K562 (cell line): Measurements from ENCODE around the gene SLC29A2. TPM values are rescaled to one million over a fixed set of nuclear protein-coding genes. Genes with fewer than 3 reads are reported as not detected.
A peak's percentile ranks its signal among the peaks of the same experiment; 100 is the strongest.

Experiments
- ARID1B ChIP-seq: fragments of 450-650 bp; IDR thresholded peaks from 2 replicates; pipeline ENCODE4 v1.6.1; 2016; ENCODE audit warnings: antibody characterized with exemption, mild to moderate bottlenecking, inconsistent platforms
- ETV6 ChIP-seq, 3 experiments: fragments of 150-350 bp in 1 of 3; sonication (generic) in 1 of 3; formaldehyde crosslinking in 1 of 3; IDR thresholded peaks; 2 replicates each; pipeline versions ENCODE4 v1.6.1 to v1.8.0; 2014 to 2022; ENCODE audit warnings: borderline replicate concordance in 2 of 3, low read depth in 2 of 3, antibody characterized with exemption in 1 of 3, low read length in 1 of 3, mild to moderate bottlenecking in 1 of 3, missing genetic modification reagents in 1 of 3
- JUND ChIP-seq, 2 experiments: IDR thresholded peaks; 2 replicates in 1 of 2; 3 replicates in 1 of 2; pipeline ENCODE4 v1.6.1; 2011; ENCODE audit warnings: borderline replicate concordance in 2 of 2, low read depth in 2 of 2, low read length in 2 of 2, improper control_type of control experiment in 1 of 2, missing biosample characterization in 1 of 2, missing genetic modification characterization in 1 of 2, missing genetic modification reagents in 1 of 2
- MAZ ChIP-seq, 2 experiments: fragments of 450-650 bp in 1 of 2; sonication (generic) in 1 of 2; formaldehyde crosslinking; IDR thresholded peaks in 1 of 2; conservative IDR thresholded peaks in 1 of 2; 2 replicates each; pipeline versions ENCODE4 v1.4.0 to v1.5.0; 2020; ENCODE audit warnings: mild to moderate bottlenecking in 1 of 2, missing genetic modification reagents in 1 of 2
- NCOA6 ChIP-seq: fragments of 450-650 bp; IDR thresholded peaks from 2 replicates; pipeline ENCODE4 v1.6.1; 2017; ENCODE audit warnings: mild to moderate bottlenecking
- SMAD1 ChIP-seq: fragments of 150-350 bp; IDR thresholded peaks from 2 replicates; pipeline ENCODE4 v1.6.1; 2014; ENCODE audit warnings: low read length, low read depth; ENCODE audit not compliant: partially characterized antibody
- SMC3 ChIP-seq: conservative IDR thresholded peaks from 2 replicates; pipeline ENCODE4 v1.6.1; 2011; ENCODE audit warnings: low read depth, low read length, improper control_type of control experiment; ENCODE audit not compliant: insufficient read depth
- STAG1 ChIP-seq: sonication (generic); formaldehyde crosslinking; IDR thresholded peaks from 2 replicates; pipeline ENCODE4 v1.5.0; 2020; ENCODE audit warnings: missing genetic modification reagents, borderline replicate concordance
- ZNF766 ChIP-seq: fragments of 200-800 bp; sonication (Bioruptor generic); conservative IDR thresholded peaks from 2 replicates; pipeline ENCODE4 v1.6.1; 2016; ENCODE audit warnings: missing genetic modification characterization, missing compliant biosample characterization
- polyA plus RNA-seq, 8 experiments: library from polyadenylated mRNA; depleted of rRNA in 4 of 8; stranded (reverse) in 5 of 8; unstranded in 3 of 8; fragments of >200 nt; fragmentation: Nextera tagmentation in 2 of 8; fragmentation: Illumina TruSeq in 1 of 8; extraction: Ambion mirVana in 2 of 8; extraction: Trizol in 1 of 8; gene quantifications; 2 replicates each; pipeline versions ENCODE4 v1.2.1 to v1.2.3, GENCODE V29; 2011 to 2014; ENCODE audit warnings: inconsistent platforms in 1 of 8, missing spikeins in 1 of 8
- total RNA-seq, 7 experiments: library from RNA; depleted of rRNA in 6 of 7; stranded (reverse); fragments of >200 nt in 6 of 7; fragmentation: Illumina TruSeq in 2 of 7; extraction: Trizol in 2 of 7; gene quantifications; 2 replicates each; pipeline versions ENCODE4 v1.2.1 to v1.2.3, GENCODE V29; 2011 to 2021; ENCODE audit warnings: low replicate concordance in 1 of 7
- TF ChIP-seq, protein P1 (sequence below): fragments of 200-400 bp; formaldehyde crosslinking; IDR thresholded peaks from 2 replicates; pipeline ENCODE4 v1.6.1; 2017; ENCODE audit warnings: mild to moderate bottlenecking, low read depth, low read length, moderate library complexity
- TF ChIP-seq, protein P2 (sequence below): sonication (generic); formaldehyde crosslinking; IDR thresholded peaks from 2 replicates; pipeline ENCODE4 v1.8.0; 2022; ENCODE audit warnings: missing genetic modification reagents, mild to moderate bottlenecking, moderate library complexity, borderline replicate concordance
- TF ChIP-seq, protein P3 (sequence below), 2 experiments: fragments of 450-650 bp; IDR thresholded peaks; 2 replicates each; pipeline ENCODE4 v1.6.1; 2018; ENCODE audit warnings: mild to moderate bottlenecking in 2 of 2, low read depth in 1 of 2; ENCODE audit not compliant: partially characterized antibody in 2 of 2

The SLC29A2 gene
- total and polyA plus RNA-seq, 9 of the 15 experiments (the other 6 are each of a cell fraction or from before 2014, with no cell fraction given) = 2.4 to 48.6 (median 14.2) TPM

DNA sequence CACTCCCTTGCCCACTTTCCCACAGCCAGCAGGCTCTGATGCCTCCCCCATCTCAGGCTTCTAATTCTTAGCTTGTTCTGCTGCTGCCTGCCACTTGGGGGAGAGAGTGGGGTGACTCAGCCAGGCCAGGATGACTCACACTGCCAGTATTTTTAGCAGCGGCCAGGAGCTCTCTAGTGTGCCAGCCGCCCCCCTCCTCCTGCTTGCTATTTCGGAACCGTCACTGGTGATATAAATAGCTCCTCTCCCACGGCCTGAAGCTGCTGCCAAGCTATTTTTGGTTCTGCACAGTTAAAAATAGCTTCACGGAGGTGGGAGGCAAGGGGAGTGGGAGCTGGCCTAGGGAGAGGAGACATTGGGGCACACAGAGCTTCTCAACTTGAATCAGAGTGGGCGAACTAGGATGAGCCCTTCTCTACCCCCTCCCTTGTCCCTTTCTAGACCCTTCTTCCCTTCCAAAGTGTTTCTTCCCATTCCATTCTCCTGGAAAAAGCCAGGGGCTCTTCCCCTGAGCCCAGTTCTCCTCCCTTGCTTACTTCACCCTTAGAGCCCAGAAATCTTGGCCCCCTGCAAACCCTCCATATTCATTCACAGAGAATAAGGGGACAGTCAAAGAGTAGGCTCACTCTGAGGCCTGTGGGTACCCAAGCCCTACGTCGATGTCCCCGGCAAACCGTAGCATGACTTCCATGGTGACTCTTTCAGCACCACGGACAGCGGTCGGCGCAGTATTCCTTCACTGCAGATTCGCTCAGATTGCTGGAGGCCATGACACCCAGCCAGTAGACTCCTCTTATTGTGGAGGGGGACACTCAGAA is 46.8 kb upstream of the SLC29A2 start (continued):
- TF ChIP-seq JUND (IDR thresholded peaks at IDR 0.05; ENCODE audit: borderline replicate concordance, low read depth, low read length) (peak; percentile 98), JUND (tag; IDR thresholded peaks at IDR 0.05; ENCODE audit: borderline replicate concordance, low read depth, low read length) (peak; percentile 95), NCOA6 (peak; percentile 76), ZNF766 (CRISPR knock-in tag) (peak; percentile 73; the same call in 1 of the 2 replicates), ETV6 (IDR thresholded peaks at IDR 0.05; ENCODE audit: borderline replicate concordance in 1 of 2, low read depth in 2 of 2, low read length in 1 of 2) (0 out of 4 replicates have a peak, but pooled peaks of 1 of the 2 experiments have one; percentile 30), ETV6 (CRISPR knock-in tag; IDR thresholded peaks at IDR 0.05; ENCODE audit: borderline replicate concordance) (no peak), MAZ (CRISPR knock-in tag; conservative IDR thresholded peaks at IDR 0.05 in 1 of 2, IDR thresholded peaks at IDR 0.05 in 1 of 2) (0 out of 4 replicates have a peak, but pooled peaks of 1 of the 2 experiments have one; percentile 21), SMC3 (peak; percentile 35; the same call in 1 of the 2 replicates), ARID1B (peak; percentile 19; the same call in 1 of the 2 replicates), SMAD1 (no peak), STAG1 (CRISPR knock-in tag) (peak; percentile 28; the same call in 1 of the 2 replicates)
- TF ChIP-seq, protein P1, sequence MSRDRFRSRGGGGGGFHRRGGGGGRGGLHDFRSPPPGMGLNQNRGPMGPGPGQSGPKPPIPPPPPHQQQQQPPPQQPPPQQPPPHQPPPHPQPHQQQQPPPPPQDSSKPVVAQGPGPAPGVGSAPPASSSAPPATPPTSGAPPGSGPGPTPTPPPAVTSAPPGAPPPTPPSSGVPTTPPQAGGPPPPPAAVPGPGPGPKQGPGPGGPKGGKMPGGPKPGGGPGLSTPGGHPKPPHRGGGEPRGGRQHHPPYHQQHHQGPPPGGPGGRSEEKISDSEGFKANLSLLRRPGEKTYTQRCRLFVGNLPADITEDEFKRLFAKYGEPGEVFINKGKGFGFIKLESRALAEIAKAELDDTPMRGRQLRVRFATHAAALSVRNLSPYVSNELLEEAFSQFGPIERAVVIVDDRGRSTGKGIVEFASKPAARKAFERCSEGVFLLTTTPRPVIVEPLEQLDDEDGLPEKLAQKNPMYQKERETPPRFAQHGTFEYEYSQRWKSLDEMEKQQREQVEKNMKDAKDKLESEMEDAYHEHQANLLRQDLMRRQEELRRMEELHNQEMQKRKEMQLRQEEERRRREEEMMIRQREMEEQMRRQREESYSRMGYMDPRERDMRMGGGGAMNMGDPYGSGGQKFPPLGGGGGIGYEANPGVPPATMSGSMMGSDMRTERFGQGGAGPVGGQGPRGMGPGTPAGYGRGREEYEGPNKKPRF = no peak
- TF ChIP-seq, protein P2, sequence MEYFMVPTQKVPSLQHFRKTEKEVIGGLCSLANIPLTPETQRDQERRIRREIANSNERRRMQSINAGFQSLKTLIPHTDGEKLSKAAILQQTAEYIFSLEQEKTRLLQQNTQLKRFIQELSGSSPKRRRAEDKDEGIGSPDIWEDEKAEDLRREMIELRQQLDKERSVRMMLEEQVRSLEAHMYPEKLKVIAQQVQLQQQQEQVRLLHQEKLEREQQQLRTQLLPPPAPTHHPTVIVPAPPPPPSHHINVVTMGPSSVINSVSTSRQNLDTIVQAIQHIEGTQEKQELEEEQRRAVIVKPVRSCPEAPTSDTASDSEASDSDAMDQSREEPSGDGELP = peak; percentile 53
- TF ChIP-seq, protein P3, sequence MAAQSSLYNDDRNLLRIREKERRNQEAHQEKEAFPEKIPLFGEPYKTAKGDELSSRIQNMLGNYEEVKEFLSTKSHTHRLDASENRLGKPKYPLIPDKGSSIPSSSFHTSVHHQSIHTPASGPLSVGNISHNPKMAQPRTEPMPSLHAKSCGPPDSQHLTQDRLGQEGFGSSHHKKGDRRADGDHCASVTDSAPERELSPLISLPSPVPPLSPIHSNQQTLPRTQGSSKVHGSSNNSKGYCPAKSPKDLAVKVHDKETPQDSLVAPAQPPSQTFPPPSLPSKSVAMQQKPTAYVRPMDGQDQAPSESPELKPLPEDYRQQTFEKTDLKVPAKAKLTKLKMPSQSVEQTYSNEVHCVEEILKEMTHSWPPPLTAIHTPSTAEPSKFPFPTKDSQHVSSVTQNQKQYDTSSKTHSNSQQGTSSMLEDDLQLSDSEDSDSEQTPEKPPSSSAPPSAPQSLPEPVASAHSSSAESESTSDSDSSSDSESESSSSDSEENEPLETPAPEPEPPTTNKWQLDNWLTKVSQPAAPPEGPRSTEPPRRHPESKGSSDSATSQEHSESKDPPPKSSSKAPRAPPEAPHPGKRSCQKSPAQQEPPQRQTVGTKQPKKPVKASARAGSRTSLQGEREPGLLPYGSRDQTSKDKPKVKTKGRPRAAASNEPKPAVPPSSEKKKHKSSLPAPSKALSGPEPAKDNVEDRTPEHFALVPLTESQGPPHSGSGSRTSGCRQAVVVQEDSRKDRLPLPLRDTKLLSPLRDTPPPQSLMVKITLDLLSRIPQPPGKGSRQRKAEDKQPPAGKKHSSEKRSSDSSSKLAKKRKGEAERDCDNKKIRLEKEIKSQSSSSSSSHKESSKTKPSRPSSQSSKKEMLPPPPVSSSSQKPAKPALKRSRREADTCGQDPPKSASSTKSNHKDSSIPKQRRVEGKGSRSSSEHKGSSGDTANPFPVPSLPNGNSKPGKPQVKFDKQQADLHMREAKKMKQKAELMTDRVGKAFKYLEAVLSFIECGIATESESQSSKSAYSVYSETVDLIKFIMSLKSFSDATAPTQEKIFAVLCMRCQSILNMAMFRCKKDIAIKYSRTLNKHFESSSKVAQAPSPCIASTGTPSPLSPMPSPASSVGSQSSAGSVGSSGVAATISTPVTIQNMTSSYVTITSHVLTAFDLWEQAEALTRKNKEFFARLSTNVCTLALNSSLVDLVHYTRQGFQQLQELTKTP (IDR thresholded peaks at IDR 0.05; ENCODE audit: low read depth in 1 of 2, partially characterized antibody in 2 of 2) = peak in 1 of 2 experiments; percentile 95
